LNCAP (cell line): Measurements from ENCODE around the gene PIGR.

ENCODE experiments used
- TF ChIP-seq, protein P1 (sequence below): fragments of 450-650 bp; IDR thresholded peaks from 2 replicates; pipeline ENCODE4 v1.5.1; 2017; ENCODE audit warnings: mild to moderate bottlenecking

PIGR gene

DNA sequence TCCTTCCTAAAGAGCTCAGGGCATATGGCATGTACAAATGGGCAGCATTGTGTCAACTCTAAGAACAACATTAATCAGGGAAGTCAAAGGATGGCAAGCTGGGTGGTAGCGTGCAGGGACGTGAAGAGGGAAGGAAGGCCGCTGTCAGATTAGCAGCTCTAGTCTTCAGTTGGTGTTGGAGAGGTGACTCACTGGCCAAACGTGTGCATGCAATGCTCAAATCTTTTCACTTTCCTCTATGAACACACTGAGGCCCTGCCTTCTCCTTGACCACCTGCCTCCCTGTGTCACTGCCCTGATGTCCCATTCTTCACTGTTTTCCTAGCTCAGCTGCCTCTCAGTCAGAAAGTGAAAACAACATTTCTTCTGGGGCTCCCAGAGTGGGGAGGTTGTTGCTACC, 5.9 kb upstream of the PIGR start:
- TF ChIP-seq, protein P1, sequence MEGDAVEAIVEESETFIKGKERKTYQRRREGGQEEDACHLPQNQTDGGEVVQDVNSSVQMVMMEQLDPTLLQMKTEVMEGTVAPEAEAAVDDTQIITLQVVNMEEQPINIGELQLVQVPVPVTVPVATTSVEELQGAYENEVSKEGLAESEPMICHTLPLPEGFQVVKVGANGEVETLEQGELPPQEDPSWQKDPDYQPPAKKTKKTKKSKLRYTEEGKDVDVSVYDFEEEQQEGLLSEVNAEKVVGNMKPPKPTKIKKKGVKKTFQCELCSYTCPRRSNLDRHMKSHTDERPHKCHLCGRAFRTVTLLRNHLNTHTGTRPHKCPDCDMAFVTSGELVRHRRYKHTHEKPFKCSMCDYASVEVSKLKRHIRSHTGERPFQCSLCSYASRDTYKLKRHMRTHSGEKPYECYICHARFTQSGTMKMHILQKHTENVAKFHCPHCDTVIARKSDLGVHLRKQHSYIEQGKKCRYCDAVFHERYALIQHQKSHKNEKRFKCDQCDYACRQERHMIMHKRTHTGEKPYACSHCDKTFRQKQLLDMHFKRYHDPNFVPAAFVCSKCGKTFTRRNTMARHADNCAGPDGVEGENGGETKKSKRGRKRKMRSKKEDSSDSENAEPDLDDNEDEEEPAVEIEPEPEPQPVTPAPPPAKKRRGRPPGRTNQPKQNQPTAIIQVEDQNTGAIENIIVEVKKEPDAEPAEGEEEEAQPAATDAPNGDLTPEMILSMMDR = no peak

- TF ChIP-seq, protein P1 = no peak
Observed at GRCh38 chr1:206951318-206952100, 5.2 kb upstream of the PIGR start.

DNA sequence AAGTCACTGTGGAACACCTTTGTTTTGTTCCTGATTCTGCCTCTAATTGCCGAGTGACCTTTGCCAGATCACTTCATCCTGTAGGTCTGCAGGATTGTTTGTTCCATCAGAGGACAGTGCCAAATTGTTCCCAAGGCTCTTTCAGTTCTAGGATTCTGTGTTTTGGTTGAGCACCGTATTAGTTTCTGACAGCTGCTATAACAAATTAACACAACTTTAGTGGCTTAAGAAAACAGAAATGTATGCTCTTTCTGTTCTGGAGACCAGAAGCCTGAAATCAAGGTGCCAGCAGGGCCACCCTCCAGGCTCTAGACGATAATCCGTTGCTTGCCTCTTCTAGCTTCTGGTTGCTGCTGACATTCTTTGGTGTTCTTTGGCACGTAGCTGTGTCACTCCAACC, 3.4 kb upstream of the PIGR start:
- TF ChIP-seq, protein P1 = no peak

DNA sequence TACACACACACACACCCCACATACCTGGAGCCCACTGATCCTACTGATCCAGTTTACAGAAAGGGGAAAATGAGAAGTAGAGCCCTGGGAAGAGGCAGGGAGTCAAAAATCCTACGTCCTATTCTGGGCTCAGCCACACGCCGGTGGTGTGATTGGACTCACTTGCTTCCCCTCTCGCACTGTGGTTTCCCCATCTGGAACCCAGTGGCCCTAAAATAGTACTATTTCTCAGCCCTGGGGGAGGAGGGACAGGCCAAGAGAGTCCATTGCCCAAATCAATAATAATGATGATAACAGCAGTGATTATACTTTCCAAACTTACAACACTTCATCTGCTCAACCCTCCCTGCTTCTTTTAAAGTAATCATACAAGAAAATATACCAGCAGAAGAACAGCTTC, 2.9 kb upstream of the PIGR start:
- TF ChIP-seq, protein P1 = no peak

DNA sequence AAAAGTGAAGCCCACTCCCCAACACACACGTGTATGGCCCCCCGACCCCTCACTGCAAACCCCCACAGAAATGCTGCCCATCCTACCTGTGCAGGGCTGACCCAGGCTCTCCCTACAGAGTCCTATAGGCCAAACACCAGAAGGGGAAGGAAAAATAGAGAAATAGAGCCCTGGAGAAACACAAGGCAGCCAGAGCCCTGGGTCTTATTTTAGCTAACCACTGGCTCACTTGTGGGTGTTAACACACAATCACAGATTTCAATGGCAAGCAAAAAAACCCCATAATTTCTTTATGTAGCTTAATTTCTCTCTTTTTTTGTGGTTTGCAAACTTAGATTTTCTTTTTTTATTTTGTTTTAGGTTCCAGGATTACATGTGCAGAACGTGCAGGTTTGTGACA, 989 bp upstream of the PIGR start:
- TF ChIP-seq, protein P1 = no peak

GRCh38 chr1:206945779-206946178, 487 bp downstream of the PIGR start:
- TF ChIP-seq, protein P1 = no peak

- TF ChIP-seq, protein P1 = no peak
Observed at GRCh38 chr1:206944703-206945102, 1.6 kb downstream of the PIGR start.
